ENCODE results near the gene ROBO3.

ROBO3 gene

GRCh38 chr11:124865181-124865901 is at the start of gene ROBO3:
Gene ROBO3 (plus strand): TSS chr11:124865432. CDS start chr11:124865578, 146 bp downstream.
- no peak for DNase-seq

GRCh38 chr11:124817036-124817435 is 48.2 kb upstream of the ROBO3 start:
- no peak for DNase-seq

- DNase-seq = no peak
Measured at GRCh38 chr11:124821995-124822730, 43.1 kb upstream of the ROBO3 start.

GRCh38 chr11:124823512-124824376 is 41.5 kb upstream of the ROBO3 start:
- no peak for DNase-seq

GRCh38 chr11:124825876-124826275 is 39.4 kb upstream of the ROBO3 start:
- no peak for DNase-seq

- DNase-seq = no peak
Measured at GRCh38 chr11:124829986-124830385, 35.2 kb upstream of the ROBO3 start.

- no peak for DNase-seq
Measured at GRCh38 chr11:124830749-124831148, 34.5 kb upstream of the ROBO3 start.

- no peak for DNase-seq
Measured at GRCh38 chr11:124831897-124832296, 33.3 kb upstream of the ROBO3 start.

GRCh38 chr11:124832571-124832970 is 32.7 kb upstream of the ROBO3 start:
- DNase-seq = no peak

GRCh38 chr11:124834526-124835180 is 30.6 kb upstream of the ROBO3 start:
- DNase-seq = no peak

- DNase-seq = no peak
Measured at GRCh38 chr11:124835918-124836317, 29.3 kb upstream of the ROBO3 start.

GRCh38 chr11:124837491-124837856 is 27.8 kb upstream of the ROBO3 start:
- peak; percentile 27 for DNase-seq

- no peak for DNase-seq
Measured at GRCh38 chr11:124838805-124839127, 26.5 kb upstream of the ROBO3 start.

GRCh38 chr11:124839128-124839971 is 25.9 kb upstream of the ROBO3 start:
- DNase-seq = no peak

GRCh38 chr11:124839972-124840621 is 25.1 kb upstream of the ROBO3 start:
- DNase-seq = no peak

GRCh38 chr11:124840666-124841065 is 24.6 kb upstream of the ROBO3 start:
- no peak for DNase-seq

- no peak for DNase-seq
Measured at GRCh38 chr11:124841201-124841600, 24.0 kb upstream of the ROBO3 start.

- DNase-seq = no peak
Measured at GRCh38 chr11:124841840-124842239, 23.4 kb upstream of the ROBO3 start.

- DNase-seq = no peak
Measured at GRCh38 chr11:124842305-124842704, 22.9 kb upstream of the ROBO3 start.

- DNase-seq = no peak
Measured at GRCh38 chr11:124843616-124843910, 21.7 kb upstream of the ROBO3 start.

- DNase-seq = no peak
Measured at GRCh38 chr11:124844664-124845079, 20.6 kb upstream of the ROBO3 start.
